Occipital lobe (tissue), 2 donors: Measurements from ENCODE around the gene OR4C13. TPM values are rescaled to one million over a fixed set of nuclear protein-coding genes. Genes with fewer than 3 reads are reported as not detected.
"Not testable (repeated sequence)": the region's sequence is repeated elsewhere in the genome, so short reads cannot be mapped to it uniquely, and the experiment has no call there.

Source experiments
- DNase-seq: peaks from one replicate; lab custom pipeline; 2025; lab: John Stamatoyannopoulos, UW
- total RNA-seq: library from RNA; depleted of rRNA; stranded (reverse); fragments of >200 nt; gene quantifications from one replicate; pipeline ENCODE4 v1.2.3, GENCODE V29; 2014

OR4C13 gene
- not detected for total RNA-seq

- DNase-seq, result no peak
These were observed at the start of gene OR4C13 for GRCh38 chr11:49952091-49952490. Gene OR4C13, plus strand, starts transcription at chr11:49952391. Its CDS starts 32 bp downstream, at chr11:49952423.

GRCh38 chr11:49911516-49911915, 40.7 kb upstream of the OR4C13 start:
- DNase-seq, result not testable (repeated sequence)

DNA sequence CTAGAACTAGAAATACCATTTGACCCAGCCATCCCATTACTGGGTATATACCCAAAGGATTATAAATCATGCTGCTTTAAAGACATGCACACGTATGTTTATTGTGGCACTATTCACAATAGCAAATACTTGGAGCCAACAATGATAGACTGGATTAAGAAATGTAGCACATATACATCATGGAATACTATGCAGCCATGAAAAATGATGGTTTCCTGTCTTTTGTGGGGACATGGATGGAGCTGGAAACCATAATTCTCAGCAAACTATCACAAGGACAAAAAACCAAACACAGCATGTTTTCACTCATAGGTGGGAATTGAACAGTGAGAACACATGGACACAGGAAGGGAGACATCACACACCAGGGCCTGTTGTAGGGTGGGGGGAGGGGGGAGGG, 3.5 kb upstream of the OR4C13 start:
- not testable (repeated sequence) for DNase-seq

DNA sequence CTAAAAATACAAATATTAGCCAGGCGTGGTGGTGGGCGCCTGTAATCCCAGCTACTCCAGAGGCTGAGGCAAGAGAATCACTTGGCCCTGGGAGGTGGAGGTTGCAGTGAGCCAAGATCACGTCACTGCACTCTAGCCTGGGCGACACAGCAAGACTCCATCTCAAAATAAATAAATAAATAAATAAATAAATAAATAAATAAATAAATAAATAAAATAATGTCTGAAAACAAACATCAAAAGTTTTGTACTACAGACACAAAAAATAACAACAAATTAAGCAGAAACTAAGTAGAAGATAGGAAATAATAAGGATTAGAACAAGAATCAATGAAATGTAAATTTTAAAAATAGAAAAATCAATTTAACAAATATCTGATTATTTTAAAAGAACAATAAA, 21.2 kb downstream of the OR4C13 start:
- DNase-seq, result not testable (repeated sequence)

DNA sequence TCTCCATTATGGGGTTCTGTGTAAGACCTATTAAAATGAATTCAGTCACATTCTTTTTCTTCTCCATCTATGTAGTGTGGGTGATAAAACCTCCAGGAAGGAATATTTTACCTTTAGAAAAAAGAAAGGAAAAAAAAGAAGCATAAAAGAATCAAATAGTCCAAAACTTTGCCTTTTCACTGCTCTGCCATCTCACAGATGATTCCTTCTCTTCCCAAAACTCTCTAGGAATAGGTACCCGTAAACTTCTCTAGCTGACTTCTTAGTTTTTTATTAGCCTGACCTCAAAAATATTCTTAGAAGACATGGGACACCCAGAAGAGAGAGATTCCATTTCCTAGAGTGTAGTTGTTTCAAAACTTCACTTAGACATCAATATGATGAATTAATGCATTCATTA, 30.2 kb downstream of the OR4C13 start, which contains the start of gene OR4C12:
Gene OR4C12 (minus strand): TSS at position 101 of the 400 bp plus-strand sequence. CDS start 34 bp downstream, at position 67.
- not testable (repeated sequence) for DNase-seq

DNA sequence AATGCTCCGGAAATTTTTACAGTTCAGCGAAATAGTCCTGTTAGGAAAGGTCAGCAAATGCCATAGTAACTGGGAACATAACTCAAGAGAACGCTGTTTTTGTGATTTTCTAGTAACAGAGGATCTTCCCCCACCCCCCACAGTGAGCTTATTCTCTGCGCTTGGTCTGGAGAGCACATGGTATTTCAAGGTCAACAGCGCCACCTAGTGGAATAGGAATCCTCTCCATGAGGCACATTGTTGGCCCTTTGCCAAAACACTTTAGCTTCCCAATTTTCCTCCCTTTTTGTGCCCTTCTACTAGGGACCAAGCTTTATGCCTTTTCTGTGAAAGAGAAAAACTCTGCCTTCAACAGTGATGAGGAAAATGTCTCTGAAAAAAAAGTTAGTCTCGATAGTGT, 43.4 kb downstream of the OR4C13 start:
- peak; percentile 4 for DNase-seq

Other genes starting within 250 kb of the OR4C13 start
- gene OR4C12, start 30.1 kb downstream of the OR4C13 start, total RNA-seq, result not detected
- not detected for gene OR4C45, start 80.5 kb downstream of the OR4C13 start, total RNA-seq